Measurements from ENCODE around the gene XYLT1. TPM values are rescaled to one million over a fixed set of nuclear protein-coding genes. Genes with fewer than 3 reads are reported as not detected.

The XYLT1 gene
- total RNA-seq, 2 donors from 2014 or later: 5.1 to 19.3 TPM

GRCh38 chr16:17171250-17172143 lies 299.3 kb downstream of the XYLT1 start:
- Histone ChIP-seq H3K36me3 (no peaks in the 10 kb centered on the region), H3K4me3 (no peak overlapping the region), H3K27me3 (replicated peaks; ENCODE audit: insufficient read depth) (no peaks in the 10 kb centered on the region), H3K4me1 (replicated peaks) (no peaks in the 10 kb centered on the region), H3K9me3 (no peaks in the 10 kb centered on the region), H3K27ac (no peak overlapping the region)
- intact Hi-C loops (cut with DNase I): no loop called here
- TF ChIP-seq, protein P1, sequence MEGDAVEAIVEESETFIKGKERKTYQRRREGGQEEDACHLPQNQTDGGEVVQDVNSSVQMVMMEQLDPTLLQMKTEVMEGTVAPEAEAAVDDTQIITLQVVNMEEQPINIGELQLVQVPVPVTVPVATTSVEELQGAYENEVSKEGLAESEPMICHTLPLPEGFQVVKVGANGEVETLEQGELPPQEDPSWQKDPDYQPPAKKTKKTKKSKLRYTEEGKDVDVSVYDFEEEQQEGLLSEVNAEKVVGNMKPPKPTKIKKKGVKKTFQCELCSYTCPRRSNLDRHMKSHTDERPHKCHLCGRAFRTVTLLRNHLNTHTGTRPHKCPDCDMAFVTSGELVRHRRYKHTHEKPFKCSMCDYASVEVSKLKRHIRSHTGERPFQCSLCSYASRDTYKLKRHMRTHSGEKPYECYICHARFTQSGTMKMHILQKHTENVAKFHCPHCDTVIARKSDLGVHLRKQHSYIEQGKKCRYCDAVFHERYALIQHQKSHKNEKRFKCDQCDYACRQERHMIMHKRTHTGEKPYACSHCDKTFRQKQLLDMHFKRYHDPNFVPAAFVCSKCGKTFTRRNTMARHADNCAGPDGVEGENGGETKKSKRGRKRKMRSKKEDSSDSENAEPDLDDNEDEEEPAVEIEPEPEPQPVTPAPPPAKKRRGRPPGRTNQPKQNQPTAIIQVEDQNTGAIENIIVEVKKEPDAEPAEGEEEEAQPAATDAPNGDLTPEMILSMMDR (IDR thresholded peaks at IDR 0.05): no peak
- TF ChIP-seq POLR2AphosphoS5 (IDR thresholded peaks at IDR 0.05) (no peak), POLR2A (IDR thresholded peaks at IDR 0.05) (no peak)
- WGBS: 58% methylated on average over 8 of the region's 8 CpGs
- DNase-seq (ENCODE audit: low spot score): no peak

GRCh38 chr16:17170435-17170834 lies 300.3 kb downstream of the XYLT1 start:
- TF ChIP-seq POLR2A (IDR thresholded peaks at IDR 0.05) (no peak), POLR2AphosphoS5 (IDR thresholded peaks at IDR 0.05) (no peak)
- TF ChIP-seq, protein P1 (IDR thresholded peaks at IDR 0.05): no peak
- no peaks in the 10 kb centered on the region for H3K36me3 ChIP-seq
- no peaks in the 10 kb centered on the region for H3K27me3 ChIP-seq (replicated peaks; ENCODE audit: insufficient read depth)
- H3K27ac ChIP-seq: no peak overlapping the region
- intact Hi-C loops (cut with DNase I): no loop called here
- H3K9me3 ChIP-seq: no peaks in the 10 kb centered on the region
- DNase-seq (ENCODE audit: low spot score): no peak
- no peaks in the 10 kb centered on the region for H3K4me1 ChIP-seq (replicated peaks)
- WGBS: 92% methylated on average over 3 of the region's 3 CpGs
- H3K4me3 ChIP-seq: no peak overlapping the region

DNA sequence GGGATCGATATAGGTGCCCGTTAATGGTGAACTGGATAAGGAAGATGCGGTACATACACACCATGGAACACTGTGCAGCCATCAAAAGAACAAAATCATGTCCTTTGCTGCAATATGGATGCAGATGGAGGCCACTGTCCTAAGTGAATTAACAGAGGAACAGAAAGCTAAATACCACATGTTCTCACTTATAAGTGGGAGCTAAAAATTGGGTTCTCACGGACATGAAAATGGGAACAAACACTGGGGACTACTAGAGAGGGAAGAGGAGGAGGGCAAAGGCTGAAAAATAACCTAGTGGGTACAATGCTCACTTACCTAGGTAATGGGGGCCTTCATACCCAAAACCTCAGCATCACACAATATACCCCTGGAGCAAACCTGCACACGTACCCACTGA lies 302.6 kb downstream of the XYLT1 start:
- Histone ChIP-seq H3K27me3 (replicated peaks; ENCODE audit: insufficient read depth) (no peaks in the 10 kb centered on the region), H3K4me3 (no peak overlapping the region), H3K4me1 (replicated peaks) (no peaks in the 10 kb centered on the region), H3K27ac (no peak overlapping the region), H3K36me3 (no peaks in the 10 kb centered on the region), H3K9me3 (no peaks in the 10 kb centered on the region)
- TF ChIP-seq, protein P1 (IDR thresholded peaks at IDR 0.05): no peak
- no peak for TF ChIP-seq POLR2A (IDR thresholded peaks at IDR 0.05)
- TF ChIP-seq POLR2AphosphoS5 (IDR thresholded peaks at IDR 0.05): no peak
- WGBS: 92% methylated on average over 5 of the region's 5 CpGs
- intact Hi-C loops (cut with DNase I): no loop called here
- no peak for DNase-seq (ENCODE audit: low spot score)

- 81% methylated on average over 4 of the region's 4 CpGs for WGBS
- no peak for TF ChIP-seq POLR2A (IDR thresholded peaks at IDR 0.05)
- intact Hi-C loops (cut with DNase I): no loop called here
Observed at GRCh38 chr16:17166095-17166494, 304.7 kb downstream of the XYLT1 start.

DNA sequence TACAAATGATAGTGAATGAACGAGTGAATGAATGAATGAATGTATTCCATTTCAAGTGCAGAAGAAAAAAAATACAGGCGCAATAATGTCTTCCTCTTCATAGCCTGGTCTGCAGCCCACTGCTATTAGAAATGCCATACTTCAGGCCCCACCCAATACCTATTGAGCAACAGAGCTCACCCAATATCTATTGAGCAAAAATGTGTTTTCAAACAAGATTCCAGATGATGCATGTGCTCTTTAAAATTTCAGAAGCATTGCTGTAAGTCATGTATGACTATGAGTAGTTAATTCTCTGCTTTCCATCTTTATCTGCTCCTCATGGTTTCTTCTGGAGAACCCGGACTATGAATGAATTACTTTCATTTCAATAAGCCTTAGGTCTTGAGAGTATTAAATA lies 308.2 kb downstream of the XYLT1 start:
- no peak for TF ChIP-seq POLR2AphosphoS5 (IDR thresholded peaks at IDR 0.05)
- TF ChIP-seq, protein P1 (IDR thresholded peaks at IDR 0.05): no peak
- no peak for TF ChIP-seq POLR2A (IDR thresholded peaks at IDR 0.05)
- Histone ChIP-seq H3K27me3 (replicated peaks; ENCODE audit: insufficient read depth) (no peaks in the 10 kb centered on the region), H3K27ac (no peak overlapping the region), H3K36me3 (no peaks in the 10 kb centered on the region), H3K9me3 (no peaks in the 10 kb centered on the region), H3K4me1 (replicated peaks) (no peaks in the 10 kb centered on the region), H3K4me3 (no peak overlapping the region)
- intact Hi-C loops (cut with DNase I): no loop called here
- DNase-seq (ENCODE audit: low spot score): no peak
- 90% methylated on average over 3 of the region's 3 CpGs for WGBS

More at GRCh38 chr16:17166095-17166494, 304.7 kb downstream of the XYLT1 start:
- Histone ChIP-seq H3K4me3 (no peak overlapping the region), H3K27ac (no peak overlapping the region), H3K4me1 (replicated peaks) (no peaks in the 10 kb centered on the region), H3K27me3 (replicated peaks; ENCODE audit: insufficient read depth) (no peaks in the 10 kb centered on the region), H3K9me3 (no peaks in the 10 kb centered on the region), H3K36me3 (no peaks in the 10 kb centered on the region)
- no peak for DNase-seq (ENCODE audit: low spot score)
